Myocyte (in vitro differentiated cells): ENCODE data around the gene AGPAT2. TPM values are rescaled to one million over a fixed set of nuclear protein-coding genes. Genes with fewer than 3 reads are reported as not detected.

Source experiments
- DNase-seq: peaks from one replicate; pipeline ENCODE4 v3.0.0-alpha.2; 2012; ENCODE audit warnings: low read depth
- total RNA-seq: library from RNA; depleted of rRNA; stranded (reverse); fragments of >200 nt; gene quantifications from 2 replicates; pipeline ENCODE4 v1.2.3, GENCODE V29; 2014

AGPAT2 gene
- total RNA-seq, 1 donor from 2014 or later: 21.3 TPM

- DNase-seq: no peak
Observed at GRCh38 chr9:136688274-136689107, 1.2 kb upstream of the AGPAT2 start.

GRCh38 chr9:136687721-136688223 lies 515 bp upstream of the AGPAT2 start:
- DNase-seq: peak; percentile 34

GRCh38 chr9:136686534-136686793 lies 793 bp downstream of the AGPAT2 start:
- DNase-seq: no peak

- DNase-seq: no peak
Observed at GRCh38 chr9:136685790-136686533, 1.3 kb downstream of the AGPAT2 start.

- no peak for DNase-seq
Observed at GRCh38 chr9:136685216-136685615, 2.0 kb downstream of the AGPAT2 start.

GRCh38 chr9:136684799-136685198 lies 2.5 kb downstream of the AGPAT2 start:
- DNase-seq: no peak

- no peak for DNase-seq
Observed at GRCh38 chr9:136684339-136684738, 2.9 kb downstream of the AGPAT2 start.

- DNase-seq: no peak
Observed at GRCh38 chr9:136683755-136684154, 3.5 kb downstream of the AGPAT2 start.

- no peak for DNase-seq
Observed at GRCh38 chr9:136683173-136683745, 4.0 kb downstream of the AGPAT2 start.

GRCh38 chr9:136682710-136683109 lies 4.5 kb downstream of the AGPAT2 start:
- DNase-seq: no peak

- no peak for DNase-seq
Observed at GRCh38 chr9:136681945-136682699, 5.1 kb downstream of the AGPAT2 start.

GRCh38 chr9:136681029-136681428 lies 6.2 kb downstream of the AGPAT2 start:
- DNase-seq: no peak

GRCh38 chr9:136679431-136679941 lies 7.8 kb downstream of the AGPAT2 start:
- no peak for DNase-seq

GRCh38 chr9:136678624-136679023 lies 8.6 kb downstream of the AGPAT2 start:
- no peak for DNase-seq

GRCh38 chr9:136678034-136678433 lies 9.2 kb downstream of the AGPAT2 start:
- DNase-seq: no peak

- no peak for DNase-seq
Observed at GRCh38 chr9:136676920-136677686, 10.2 kb downstream of the AGPAT2 start.

GRCh38 chr9:136676297-136676794 lies 10.9 kb downstream of the AGPAT2 start:
- no peak for DNase-seq

GRCh38 chr9:136675477-136676296 lies 11.6 kb downstream of the AGPAT2 start:
- no peak for DNase-seq

GRCh38 chr9:136674786-136675349 lies 12.4 kb downstream of the AGPAT2 start:
- DNase-seq: no peak
